KMS-11 (cell line): ENCODE measurements around the gene ZFAND3.

Source experiments
- H2AFZ ChIP-seq: fragments of 200-600 bp; sonication (generic); 2 replicates; pipeline ENCODE4 v1.6.1; 2016; ENCODE audit warnings: antibody characterized with exemption, mixed run types, low read depth
- H3K27ac ChIP-seq: fragments of 200-600 bp; sonication (generic); 2 replicates; pipeline ENCODE4 v1.6.1; 2016; ENCODE audit warnings: mild to moderate bottlenecking, mixed run types
- H3K27me3 ChIP-seq: fragments of 200-600 bp; sonication (generic); 2 replicates; pipeline ENCODE4 v1.6.1; 2017; ENCODE audit warnings: mild to moderate bottlenecking, low read depth, mixed run types, moderate library complexity; ENCODE audit not compliant: insufficient read depth
- H3K36me3 ChIP-seq: fragments of 200-600 bp; sonication (generic); 2 replicates; pipeline ENCODE4 v1.6.1; 2017; ENCODE audit warnings: mild to moderate bottlenecking, mixed run types; ENCODE audit not compliant: insufficient read depth
- H3K4me1 ChIP-seq: fragments of 200-600 bp; sonication (generic); 2 replicates; pipeline ENCODE4 v1.6.1; 2016; ENCODE audit warnings: mild to moderate bottlenecking, low read depth, mixed run types; ENCODE audit not compliant: poor library complexity, severe bottlenecking
- H3K4me2 ChIP-seq: fragments of 200-600 bp; sonication (generic); 2 replicates; pipeline ENCODE4 v1.7.0; 2016; ENCODE audit warnings: mild to moderate bottlenecking, mixed run types
- H3K4me3 ChIP-seq: fragments of 200-600 bp; sonication (generic); IDR thresholded peaks from 2 replicates; pipeline ENCODE4 v1.6.1; 2017; ENCODE audit warnings: low read depth, low read length, mixed read lengths; ENCODE audit not compliant: insufficient read depth
- H3K79me2 ChIP-seq: fragments of 200-600 bp; sonication (generic); 2 replicates; pipeline ENCODE4 v1.6.1; 2016; ENCODE audit warnings: low read depth, mixed run types; ENCODE audit not compliant: insufficient read depth
- H3K9ac ChIP-seq: fragments of 200-600 bp; sonication (generic); 2 replicates; pipeline ENCODE4 v1.6.1; 2016; ENCODE audit warnings: mild to moderate bottlenecking, mixed run types
- H4K20me1 ChIP-seq: fragments of 200-600 bp; sonication (generic); 2 replicates; pipeline ENCODE4 v1.6.1; 2016; ENCODE audit warnings: mild to moderate bottlenecking, mixed run types; ENCODE audit not compliant: insufficient read depth
- TF ChIP-seq, protein P1 (sequence below): fragments of 200-600 bp; sonication (generic); conservative IDR thresholded peaks from 2 replicates; pipeline ENCODE4 v1.6.1; 2017; ENCODE audit warnings: low read depth, mild to moderate bottlenecking, antibody characterized with exemption, low read length, moderate library complexity, mixed read lengths

ZFAND3 gene

DNA sequence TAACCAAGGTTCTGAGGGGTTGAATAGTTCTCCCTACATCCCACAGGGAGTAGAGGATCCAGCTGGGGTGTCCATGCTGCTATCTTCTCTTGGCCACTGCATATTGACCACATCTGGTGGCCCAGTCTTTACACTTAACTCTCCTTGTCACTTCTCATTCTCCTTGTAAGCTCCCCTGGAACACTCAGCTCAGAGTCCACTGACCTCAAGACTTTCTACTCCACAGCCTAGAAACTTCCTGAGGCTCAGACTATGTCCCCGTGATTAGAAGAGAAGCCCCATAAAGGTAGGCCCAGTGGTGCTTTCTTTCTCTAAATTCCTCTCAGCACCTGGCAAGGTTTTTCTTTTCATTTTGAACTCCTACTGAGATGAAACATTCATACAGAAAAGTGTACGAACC lies 13.3 kb upstream of the ZFAND3 start:
- Histone ChIP-seq H3K4me3 (no peak overlapping the region), H3K27me3 (no peaks in the 10 kb centered on the region), H4K20me1 (no peaks in the 10 kb centered on the region), H3K4me2 (no peak overlapping the region), H3K36me3 (no peaks in the 10 kb centered on the region), H2AFZ (no peak overlapping the region), H3K27ac (no peak overlapping the region), H3K79me2 (no peaks in the 10 kb centered on the region), H3K4me1 (peaks cover 7% of the 10 kb centered on the region), H3K9ac (no peak overlapping the region)
- TF ChIP-seq, protein P1, sequence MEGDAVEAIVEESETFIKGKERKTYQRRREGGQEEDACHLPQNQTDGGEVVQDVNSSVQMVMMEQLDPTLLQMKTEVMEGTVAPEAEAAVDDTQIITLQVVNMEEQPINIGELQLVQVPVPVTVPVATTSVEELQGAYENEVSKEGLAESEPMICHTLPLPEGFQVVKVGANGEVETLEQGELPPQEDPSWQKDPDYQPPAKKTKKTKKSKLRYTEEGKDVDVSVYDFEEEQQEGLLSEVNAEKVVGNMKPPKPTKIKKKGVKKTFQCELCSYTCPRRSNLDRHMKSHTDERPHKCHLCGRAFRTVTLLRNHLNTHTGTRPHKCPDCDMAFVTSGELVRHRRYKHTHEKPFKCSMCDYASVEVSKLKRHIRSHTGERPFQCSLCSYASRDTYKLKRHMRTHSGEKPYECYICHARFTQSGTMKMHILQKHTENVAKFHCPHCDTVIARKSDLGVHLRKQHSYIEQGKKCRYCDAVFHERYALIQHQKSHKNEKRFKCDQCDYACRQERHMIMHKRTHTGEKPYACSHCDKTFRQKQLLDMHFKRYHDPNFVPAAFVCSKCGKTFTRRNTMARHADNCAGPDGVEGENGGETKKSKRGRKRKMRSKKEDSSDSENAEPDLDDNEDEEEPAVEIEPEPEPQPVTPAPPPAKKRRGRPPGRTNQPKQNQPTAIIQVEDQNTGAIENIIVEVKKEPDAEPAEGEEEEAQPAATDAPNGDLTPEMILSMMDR = no peak

DNA sequence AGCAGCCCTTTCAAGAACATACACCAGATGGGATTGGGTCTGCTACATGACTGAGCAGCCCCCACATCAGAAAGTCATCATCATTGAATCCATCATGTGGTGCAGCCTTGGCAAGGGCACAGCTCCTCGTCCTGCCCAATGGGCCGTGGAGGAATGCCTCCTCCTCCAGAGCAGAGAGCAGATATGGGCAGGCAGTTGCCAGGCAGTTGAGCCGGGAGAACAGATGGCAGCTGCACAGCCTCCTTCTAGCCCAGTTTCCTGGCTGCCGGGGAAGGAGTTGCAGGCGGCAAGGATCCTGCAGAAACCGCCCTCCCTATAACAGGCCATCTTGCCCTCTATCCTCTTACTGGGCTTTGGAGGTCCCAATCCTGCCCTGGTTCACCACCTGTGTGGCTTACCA lies 11.9 kb upstream of the ZFAND3 start:
- no peaks in the 10 kb centered on the region for H3K36me3 ChIP-seq
- H2AFZ ChIP-seq = no peak overlapping the region
- H3K4me1 ChIP-seq = peaks cover 7% of the 10 kb centered on the region
- no peaks in the 10 kb centered on the region for H4K20me1 ChIP-seq
- H3K9ac ChIP-seq = no peak overlapping the region
- TF ChIP-seq, protein P1 = no peak
- no peak overlapping the region for H3K27ac ChIP-seq
- H3K4me2 ChIP-seq = no peak overlapping the region
- H3K4me3 ChIP-seq = no peak overlapping the region
- H3K27me3 ChIP-seq = no peaks in the 10 kb centered on the region
- H3K79me2 ChIP-seq = no peaks in the 10 kb centered on the region

DNA sequence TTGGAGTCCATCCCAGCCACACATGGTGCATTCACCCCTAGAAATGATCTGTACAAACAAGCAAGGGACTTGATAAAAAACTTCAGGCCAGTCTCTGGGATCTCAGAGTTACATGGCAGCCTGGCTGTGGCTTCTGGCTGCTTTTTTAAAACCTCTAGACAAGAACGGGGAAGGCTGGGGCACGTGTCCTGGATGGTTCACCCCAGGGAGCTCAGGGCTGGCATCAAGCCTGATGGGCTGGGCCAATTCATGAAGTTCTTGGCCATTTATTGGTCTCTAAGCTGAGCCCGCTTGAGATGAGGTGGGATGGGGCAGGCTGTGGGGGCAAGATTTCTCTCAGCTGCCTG lies 10.4 kb upstream of the ZFAND3 start:
- Histone ChIP-seq H3K9ac (no peak overlapping the region), H3K27me3 (no peaks in the 10 kb centered on the region), H3K36me3 (no peaks in the 10 kb centered on the region), H3K79me2 (no peaks in the 10 kb centered on the region), H3K27ac (no peak overlapping the region), H4K20me1 (no peaks in the 10 kb centered on the region), H3K4me3 (no peak overlapping the region), H2AFZ (no peak overlapping the region), H3K4me1 (peaks cover 7% of the 10 kb centered on the region), H3K4me2 (no peak overlapping the region)
- TF ChIP-seq, protein P1 = no peak

DNA sequence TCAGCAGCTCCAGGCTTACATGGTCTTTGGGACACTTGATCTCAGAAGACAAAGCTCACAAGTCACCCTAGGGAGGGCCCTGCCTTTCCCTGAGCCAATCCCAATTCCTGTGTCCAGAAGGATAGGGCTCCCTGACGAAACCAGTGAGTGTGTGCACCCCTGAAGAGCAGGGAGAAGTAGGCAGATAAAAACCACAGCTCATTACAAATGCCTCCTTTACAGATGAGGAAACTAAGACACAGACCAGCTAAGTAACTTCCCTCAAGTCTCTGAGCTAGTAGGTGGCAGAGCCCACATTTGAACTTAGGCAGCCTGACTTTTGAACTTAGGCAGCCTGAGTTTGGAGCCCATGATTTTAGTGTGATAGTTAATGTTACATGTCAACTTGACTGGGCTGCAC lies 6.7 kb upstream of the ZFAND3 start:
- Histone ChIP-seq H3K4me1 (peaks cover 2% of the 10 kb centered on the region), H3K36me3 (no peaks in the 10 kb centered on the region), H3K4me2 (no peak overlapping the region), H3K79me2 (no peaks in the 10 kb centered on the region), H3K9ac (no peak overlapping the region), H3K27me3 (no peaks in the 10 kb centered on the region), H3K27ac (no peak overlapping the region), H2AFZ (no peak overlapping the region), H4K20me1 (no peaks in the 10 kb centered on the region), H3K4me3 (no peak overlapping the region)
- TF ChIP-seq, protein P1 = no peak

DNA sequence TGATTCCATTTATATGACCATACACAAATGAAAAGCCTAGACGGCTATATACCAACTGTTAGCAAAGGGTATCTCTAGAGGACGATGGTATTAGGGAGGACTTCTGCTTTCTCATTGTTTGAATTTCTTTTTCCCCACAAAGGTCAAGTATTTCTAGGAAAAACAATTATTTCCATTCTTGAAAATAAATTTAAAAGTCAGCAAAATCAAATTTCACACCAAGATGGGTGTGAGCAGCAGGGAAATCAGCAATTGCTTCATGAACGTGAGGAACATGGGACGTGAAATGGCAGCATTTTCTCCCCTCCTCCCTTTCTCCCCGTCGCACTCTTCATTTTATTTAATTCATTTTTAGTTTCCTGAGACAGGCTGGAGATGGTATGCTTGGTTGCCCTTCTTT lies 5.2 kb upstream of the ZFAND3 start:
- no peak overlapping the region for H3K4me3 ChIP-seq
- TF ChIP-seq, protein P1 = no peak
- H3K4me1 ChIP-seq = peaks cover 5% of the 10 kb centered on the region
- H3K9ac ChIP-seq = no peak overlapping the region
- no peaks in the 10 kb centered on the region for H3K36me3 ChIP-seq
- H3K27me3 ChIP-seq = no peaks in the 10 kb centered on the region
- no peak overlapping the region for H3K27ac ChIP-seq
- H2AFZ ChIP-seq = no peak overlapping the region
- no peaks in the 10 kb centered on the region for H4K20me1 ChIP-seq
- H3K4me2 ChIP-seq = no peak overlapping the region
- no peaks in the 10 kb centered on the region for H3K79me2 ChIP-seq
